Stimulated activated naive CD8-positive, alpha-beta T cell treated with anti-CD3 and anti-CD28 coated beads, Interleukin-15, Interleukin-2, amounts not matched to agents 100 ng/mL and 50 ng/mL, for 24 hours (primary cell): ENCODE measurements around the gene FTSJ3.
A peak's percentile ranks its signal among the peaks of the same experiment; 100 is the strongest.
"Not testable (repeated sequence)": the region's sequence is repeated elsewhere in the genome, so short reads cannot be mapped to it uniquely, and the experiment has no call there.

ENCODE experiments used
- H3K27ac Mint-ChIP-seq: one replicate; pipeline ENCODE4 v1.8.0; 2021; ENCODE audit warnings: mild to moderate bottlenecking, mixed read lengths
- H3K27me3 Mint-ChIP-seq: one replicate; pipeline ENCODE4 v1.8.0; 2021; ENCODE audit warnings: mixed read lengths
- H3K36me3 Mint-ChIP-seq: one replicate; pipeline ENCODE4 v1.8.0; 2021; ENCODE audit warnings: low read depth, mixed read lengths
- H3K4me1 Mint-ChIP-seq: one replicate; pipeline ENCODE4 v1.8.0; 2021; ENCODE audit warnings: low read depth, mixed read lengths
- H3K4me3 Mint-ChIP-seq: one replicate; pipeline ENCODE4 v1.8.0; 2021; ENCODE audit warnings: mild to moderate bottlenecking, mixed read lengths
- H3K9me3 Mint-ChIP-seq: one replicate; pipeline ENCODE4 v1.8.0; 2021; ENCODE audit warnings: mixed read lengths

Gene FTSJ3, protein sequence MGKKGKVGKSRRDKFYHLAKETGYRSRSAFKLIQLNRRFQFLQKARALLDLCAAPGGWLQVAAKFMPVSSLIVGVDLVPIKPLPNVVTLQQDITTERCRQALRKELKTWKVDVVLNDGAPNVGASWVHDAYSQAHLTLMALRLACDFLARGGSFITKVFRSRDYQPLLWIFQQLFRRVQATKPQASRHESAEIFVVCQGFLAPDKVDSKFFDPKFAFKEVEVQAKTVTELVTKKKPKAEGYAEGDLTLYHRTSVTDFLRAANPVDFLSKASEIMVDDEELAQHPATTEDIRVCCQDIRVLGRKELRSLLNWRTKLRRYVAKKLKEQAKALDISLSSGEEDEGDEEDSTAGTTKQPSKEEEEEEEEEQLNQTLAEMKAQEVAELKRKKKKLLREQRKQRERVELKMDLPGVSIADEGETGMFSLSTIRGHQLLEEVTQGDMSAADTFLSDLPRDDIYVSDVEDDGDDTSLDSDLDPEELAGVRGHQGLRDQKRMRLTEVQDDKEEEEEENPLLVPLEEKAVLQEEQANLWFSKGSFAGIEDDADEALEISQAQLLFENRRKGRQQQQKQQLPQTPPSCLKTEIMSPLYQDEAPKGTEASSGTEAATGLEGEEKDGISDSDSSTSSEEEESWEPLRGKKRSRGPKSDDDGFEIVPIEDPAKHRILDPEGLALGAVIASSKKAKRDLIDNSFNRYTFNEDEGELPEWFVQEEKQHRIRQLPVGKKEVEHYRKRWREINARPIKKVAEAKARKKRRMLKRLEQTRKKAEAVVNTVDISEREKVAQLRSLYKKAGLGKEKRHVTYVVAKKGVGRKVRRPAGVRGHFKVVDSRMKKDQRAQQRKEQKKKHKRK

DNA sequence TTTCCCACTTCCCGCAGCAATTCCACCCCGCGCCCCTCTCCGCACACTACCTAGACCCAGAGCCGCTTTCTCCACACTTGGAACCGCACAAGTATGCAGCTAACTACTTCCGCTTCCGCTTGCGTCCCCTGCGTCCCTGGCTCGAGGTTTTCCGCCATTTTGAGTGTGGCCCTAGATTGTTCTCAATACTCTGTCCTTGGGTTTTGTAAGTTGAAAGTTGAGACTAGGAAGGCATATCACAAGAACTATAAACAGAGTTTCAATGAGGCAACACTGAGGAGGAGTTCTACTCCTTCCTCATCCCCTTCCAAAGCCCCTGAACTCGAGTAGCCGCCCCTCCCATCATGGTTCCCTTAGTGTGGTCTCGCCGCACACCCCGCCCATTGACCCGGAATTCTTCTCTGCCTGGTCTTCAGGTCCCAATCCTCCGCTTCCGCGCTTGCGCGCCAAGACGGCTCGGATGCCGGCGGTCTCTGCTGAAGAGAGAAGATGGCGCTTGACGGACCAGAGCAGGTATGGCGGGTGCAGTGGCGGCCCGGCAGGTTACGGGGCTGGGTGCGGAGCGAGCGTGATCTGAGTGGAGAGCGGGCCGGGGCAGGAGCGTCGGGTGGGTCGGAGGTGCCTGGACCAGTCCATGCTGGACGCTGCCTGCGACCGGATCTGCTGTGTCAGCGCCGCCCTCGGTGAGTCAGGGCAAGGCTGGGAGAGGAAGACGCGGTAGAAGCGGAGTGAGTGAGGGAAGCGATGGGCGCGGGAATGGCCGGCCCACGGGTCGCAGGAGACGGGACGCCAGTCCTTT is at the start of gene FTSJ3, which contains the start of gene PSMC5:
FTSJ3 (minus strand) TSS at position 662 of the 799 bp plus-strand sequence. CDS start 761 bp downstream, outside the sequence.
PSMC5 (plus strand) TSS at position 430 of the 799 bp plus-strand sequence; CDS start at position 490, 60 bp downstream.
- Mint-ChIP-seq H3K4me3 (peak within 1 kb of the TSS; percentile 100), H3K4me1 (peaks cover 89% of the 10 kb centered on the region), H3K9me3 (no peaks in the 10 kb centered on the region), H3K27ac (peak within 1 kb of the TSS; percentile 99), H3K27me3 (no peaks in the 10 kb centered on the region), H3K36me3 (peaks cover 88% of the 10 kb centered on the region)

DNA sequence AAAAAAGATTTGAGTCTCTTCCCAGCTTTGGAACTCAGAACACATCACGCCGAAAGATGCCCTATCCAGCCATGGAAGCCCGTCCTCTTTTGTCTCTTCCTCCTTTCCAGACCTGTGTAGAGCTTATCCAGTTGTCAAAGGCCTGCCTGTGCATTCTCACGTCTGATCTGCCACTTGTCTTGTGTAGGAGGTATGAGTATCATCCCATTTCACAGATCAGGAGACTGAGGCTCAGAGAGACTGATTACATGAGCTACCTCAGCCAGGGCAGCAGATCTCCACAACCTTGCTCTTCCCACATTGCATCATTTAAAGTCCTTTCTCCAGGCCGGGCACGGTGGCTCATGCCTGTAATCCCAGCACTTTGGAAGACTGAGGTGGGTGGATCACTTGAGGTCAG is 47.2 kb upstream of the FTSJ3 start:
- H3K9me3 Mint-ChIP-seq, H3K27ac Mint-ChIP-seq, H3K27me3 Mint-ChIP-seq, H3K4me1 Mint-ChIP-seq, H3K4me3 Mint-ChIP-seq, H3K36me3 Mint-ChIP-seq: not testable (repeated sequence)

DNA sequence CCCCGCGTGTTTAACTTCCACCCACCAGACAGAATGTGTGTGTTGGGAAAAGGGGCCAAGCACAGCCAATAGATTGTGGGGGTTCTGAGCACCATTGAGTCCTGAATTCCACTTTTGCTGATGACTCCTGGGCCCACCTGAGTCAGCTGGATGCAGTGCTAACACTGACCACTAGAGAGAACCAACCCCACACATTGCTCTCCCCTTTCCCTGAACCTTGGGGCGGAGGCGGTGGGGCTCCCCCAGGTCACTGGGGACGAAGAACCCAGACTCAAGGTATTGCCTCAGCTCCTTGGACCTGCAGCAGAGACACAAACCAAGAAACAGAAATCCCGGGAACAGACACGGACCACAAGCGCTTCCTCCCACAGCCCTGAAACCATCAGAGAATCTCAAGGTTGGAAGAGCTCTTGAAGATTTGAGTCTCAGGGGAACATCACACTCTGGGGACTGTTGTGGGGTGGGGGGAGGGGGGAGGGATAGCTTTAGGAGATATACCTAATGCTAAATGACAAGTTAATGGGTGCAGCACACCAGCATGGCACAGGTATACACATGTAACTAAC is 46.7 kb upstream of the FTSJ3 start:
- not testable (repeated sequence) for H3K27me3 Mint-ChIP-seq, H3K4me3 Mint-ChIP-seq, H3K27ac Mint-ChIP-seq, H3K4me1 Mint-ChIP-seq, H3K36me3 Mint-ChIP-seq, H3K9me3 Mint-ChIP-seq

DNA sequence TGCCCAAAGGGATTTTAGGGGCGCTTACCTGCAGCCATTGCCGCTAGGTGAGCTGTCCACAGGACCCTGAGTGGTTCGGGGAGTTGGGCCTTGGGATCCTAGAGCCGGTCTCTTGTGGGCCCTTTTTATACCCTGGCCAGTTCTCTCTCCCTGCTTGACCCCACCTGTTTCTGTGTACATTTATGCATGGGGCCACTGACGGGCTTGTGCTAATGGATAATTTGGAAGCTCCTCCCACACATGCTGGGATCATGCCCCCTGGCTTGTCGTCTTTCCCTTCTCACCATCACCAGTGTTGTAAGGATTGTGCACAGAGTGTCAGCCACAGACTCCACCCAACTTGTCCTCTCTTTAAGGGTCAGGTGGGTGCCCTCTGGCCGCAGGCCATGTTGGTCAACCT is 46.1 kb upstream of the FTSJ3 start, which contains the start of gene CSH2:
CSH2 (minus strand) TSS at position 101 of the 400 bp plus-strand sequence; CDS start at position 38, 63 bp downstream.
- H3K9me3 Mint-ChIP-seq, H3K27ac Mint-ChIP-seq, H3K4me1 Mint-ChIP-seq, H3K27me3 Mint-ChIP-seq, H3K4me3 Mint-ChIP-seq, H3K36me3 Mint-ChIP-seq: not testable (repeated sequence)

DNA sequence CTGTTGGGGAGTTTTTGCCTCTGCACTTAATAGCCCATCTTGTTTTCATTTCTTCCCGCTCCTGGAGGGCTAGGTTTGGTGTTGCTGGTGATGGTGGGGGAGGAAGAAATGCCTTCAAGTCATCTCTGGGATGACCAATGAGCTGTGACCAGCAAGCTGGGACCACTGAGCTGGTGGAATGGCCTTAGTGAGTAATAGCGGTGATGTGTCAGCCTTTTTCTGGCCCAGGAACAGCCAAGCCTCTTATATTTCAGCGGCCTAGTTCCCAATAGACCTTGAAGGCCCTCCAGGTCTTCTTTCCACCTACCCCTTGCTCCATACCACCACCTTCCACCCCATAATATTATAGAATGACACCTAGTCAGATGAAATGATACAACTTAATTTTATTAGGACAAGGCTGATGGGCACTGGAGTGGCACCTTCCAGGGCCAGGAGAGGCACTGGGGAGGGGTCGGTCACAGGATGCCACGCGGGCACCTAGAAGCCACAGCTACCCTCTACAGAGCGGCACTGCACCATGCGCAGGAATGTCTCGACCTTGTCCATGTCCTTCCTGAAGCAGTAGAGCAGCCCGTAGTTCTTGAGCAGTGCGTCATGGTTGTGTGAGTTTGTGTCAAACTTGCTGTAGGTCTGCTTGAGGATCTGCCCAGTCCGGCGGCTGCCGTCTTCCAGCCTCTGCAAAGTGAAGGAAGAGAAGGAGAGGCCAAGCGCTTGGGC is 44.3 kb upstream of the FTSJ3 start:
- not testable (repeated sequence) for H3K36me3 Mint-ChIP-seq, H3K27ac Mint-ChIP-seq, H3K4me3 Mint-ChIP-seq, H3K4me1 Mint-ChIP-seq, H3K9me3 Mint-ChIP-seq, H3K27me3 Mint-ChIP-seq

DNA sequence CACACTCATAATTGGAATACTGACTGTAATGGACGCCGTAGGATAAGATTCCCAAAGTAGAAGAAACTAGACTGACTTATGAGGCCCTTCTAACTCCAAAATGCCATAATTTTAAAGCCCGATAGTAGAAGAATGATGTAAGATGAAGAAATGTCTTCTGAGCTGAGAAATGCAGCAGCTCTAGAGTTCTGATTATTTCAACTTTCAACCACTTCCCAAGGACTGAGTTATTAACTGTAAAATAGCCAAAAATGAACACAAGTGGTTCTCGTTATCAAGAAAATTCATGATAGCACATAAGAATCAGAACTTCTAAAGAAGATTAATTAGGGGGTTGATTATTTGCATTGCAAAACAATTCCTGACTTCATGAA is 42.8 kb upstream of the FTSJ3 start:
- not testable (repeated sequence) for H3K9me3 Mint-ChIP-seq, H3K4me3 Mint-ChIP-seq, H3K4me1 Mint-ChIP-seq, H3K27me3 Mint-ChIP-seq, H3K36me3 Mint-ChIP-seq, H3K27ac Mint-ChIP-seq

DNA sequence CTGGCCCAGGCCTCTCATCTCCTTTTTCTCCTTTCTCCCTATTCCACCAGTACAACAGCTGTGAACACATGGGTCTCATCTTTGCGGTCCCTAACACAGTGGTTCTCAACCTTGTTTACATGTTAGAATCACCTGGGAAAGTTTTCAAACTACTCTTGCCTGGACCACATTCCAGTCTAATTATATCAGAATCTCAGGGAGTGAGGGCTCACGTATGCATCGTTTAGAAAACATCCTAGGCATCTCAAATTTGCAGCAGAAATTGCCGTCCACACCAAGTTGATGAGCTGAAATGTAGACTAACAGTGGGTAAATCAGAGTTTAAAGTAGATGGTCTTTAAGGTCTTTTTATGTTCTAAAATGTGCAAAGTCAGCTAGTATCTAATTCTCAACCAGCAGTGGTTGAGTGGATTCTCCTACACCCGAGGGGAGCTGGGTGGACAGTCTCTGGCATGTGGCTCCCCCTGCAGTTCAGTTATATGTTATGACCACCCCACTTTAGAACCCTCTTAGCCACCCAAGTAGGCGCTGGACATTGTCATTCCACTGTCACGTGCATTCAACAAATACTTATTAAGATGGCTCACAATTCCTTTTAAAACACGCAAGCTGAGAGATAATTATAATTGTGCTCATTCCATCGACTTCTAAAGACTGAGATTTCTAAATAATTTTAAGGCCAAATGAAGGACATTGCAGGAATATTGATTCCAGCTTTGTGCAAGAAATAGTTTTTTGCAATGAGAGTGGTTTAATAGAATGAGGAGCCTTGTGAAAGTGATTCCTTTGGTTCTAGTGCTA is 42.2 kb upstream of the FTSJ3 start:
- H3K27me3 Mint-ChIP-seq, H3K4me3 Mint-ChIP-seq, H3K36me3 Mint-ChIP-seq, H3K27ac Mint-ChIP-seq, H3K4me1 Mint-ChIP-seq, H3K9me3 Mint-ChIP-seq: not testable (repeated sequence)

DNA sequence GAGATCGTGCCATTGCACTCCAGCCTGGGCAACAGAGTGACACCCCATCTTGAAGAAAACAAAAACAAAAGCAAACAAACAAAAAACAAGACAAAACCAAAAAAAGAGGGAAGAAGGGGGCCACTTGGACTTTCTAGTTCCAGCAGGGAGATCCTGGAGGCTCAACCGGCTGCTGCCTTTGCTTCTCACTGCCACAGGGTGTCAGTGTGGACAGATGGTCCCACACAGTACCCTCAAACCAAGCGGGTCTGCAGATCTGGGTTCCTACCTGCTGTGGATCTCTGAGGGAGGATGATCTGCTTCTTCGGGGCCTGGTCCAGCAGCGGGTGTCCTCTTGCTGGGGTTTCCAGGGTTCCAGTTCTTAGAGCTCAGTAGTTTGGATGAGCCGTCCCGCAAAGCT is 39.2 kb upstream of the FTSJ3 start:
- H3K4me3 Mint-ChIP-seq, H3K36me3 Mint-ChIP-seq, H3K9me3 Mint-ChIP-seq, H3K27me3 Mint-ChIP-seq, H3K4me1 Mint-ChIP-seq, H3K27ac Mint-ChIP-seq: not testable (repeated sequence)

DNA sequence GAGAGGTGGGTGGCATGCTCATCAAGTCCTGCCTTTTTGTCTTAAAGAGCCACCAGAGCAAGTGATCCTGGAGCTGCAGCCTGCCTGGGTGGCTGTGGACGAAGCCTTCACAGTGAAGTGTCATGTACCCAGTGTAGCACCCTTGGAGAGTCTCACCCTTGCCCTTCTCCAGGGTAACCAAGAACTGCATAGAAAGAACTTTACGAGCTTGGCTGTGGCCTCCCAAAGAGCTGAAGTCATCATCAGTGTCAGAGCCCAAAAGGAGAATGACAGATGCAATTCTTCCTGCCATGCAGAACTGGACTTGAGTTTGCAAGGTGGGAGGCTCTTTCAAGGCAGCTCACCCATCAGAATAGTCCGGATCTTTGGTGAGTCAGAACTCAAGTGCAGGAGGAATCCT is 31.8 kb upstream of the FTSJ3 start:
- no peak overlapping the region for H3K4me3 Mint-ChIP-seq
- H3K36me3 Mint-ChIP-seq, result no peaks in the 10 kb centered on the region
- no peaks in the 10 kb centered on the region for H3K9me3 Mint-ChIP-seq
- peaks cover 3% of the 10 kb centered on the region for H3K27me3 Mint-ChIP-seq
- H3K4me1 Mint-ChIP-seq, result no peaks in the 10 kb centered on the region
- no peak overlapping the region for H3K27ac Mint-ChIP-seq

DNA sequence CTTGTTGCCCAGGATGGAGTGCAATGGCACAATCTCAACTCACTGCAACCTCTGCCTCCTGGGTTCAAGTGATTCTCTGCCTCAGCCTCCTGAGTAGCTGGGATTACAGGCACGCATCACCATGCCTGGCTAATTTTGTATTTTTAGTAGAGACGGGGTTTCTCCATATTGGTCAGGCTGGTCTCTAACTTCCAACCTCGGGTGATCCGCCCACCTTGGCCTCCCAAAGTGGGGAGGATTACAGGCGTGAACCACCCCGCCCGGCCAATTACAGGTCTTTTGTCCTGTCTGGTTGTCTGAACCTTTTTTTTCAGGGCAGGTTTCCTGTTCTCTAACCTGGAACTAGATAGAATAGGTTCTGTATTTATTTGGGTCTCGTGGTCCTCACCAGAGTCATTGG is 29.0 kb upstream of the FTSJ3 start:
- not testable (repeated sequence) for H3K9me3 Mint-ChIP-seq, H3K27ac Mint-ChIP-seq, H3K4me3 Mint-ChIP-seq, H3K27me3 Mint-ChIP-seq, H3K4me1 Mint-ChIP-seq, H3K36me3 Mint-ChIP-seq

DNA sequence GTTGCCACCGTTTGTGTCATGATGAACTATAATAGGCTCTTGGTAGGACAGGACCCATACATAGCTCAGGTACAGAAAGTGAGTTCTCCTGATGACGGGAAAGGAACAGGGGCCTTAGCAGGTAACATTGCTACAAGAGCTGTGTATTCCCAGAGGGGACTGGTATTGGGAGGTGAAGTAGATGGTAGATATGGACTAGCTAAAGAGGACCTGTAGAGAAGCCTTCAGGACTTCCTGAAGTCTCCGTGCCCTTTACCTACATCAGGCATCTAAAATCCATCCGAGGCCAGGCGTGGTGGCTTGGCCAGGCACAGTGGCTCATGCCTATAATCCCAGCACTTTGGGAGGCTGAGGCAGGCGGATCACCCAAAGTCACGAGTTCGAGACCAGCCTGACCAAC is 27.7 kb upstream of the FTSJ3 start:
- no peak overlapping the region for H3K27ac Mint-ChIP-seq
- no peak overlapping the region for H3K4me3 Mint-ChIP-seq
- no peaks in the 10 kb centered on the region for H3K36me3 Mint-ChIP-seq
- H3K4me1 Mint-ChIP-seq, result no peaks in the 10 kb centered on the region
- no peaks in the 10 kb centered on the region for H3K9me3 Mint-ChIP-seq
- H3K27me3 Mint-ChIP-seq, result peaks cover 2% of the 10 kb centered on the region

DNA sequence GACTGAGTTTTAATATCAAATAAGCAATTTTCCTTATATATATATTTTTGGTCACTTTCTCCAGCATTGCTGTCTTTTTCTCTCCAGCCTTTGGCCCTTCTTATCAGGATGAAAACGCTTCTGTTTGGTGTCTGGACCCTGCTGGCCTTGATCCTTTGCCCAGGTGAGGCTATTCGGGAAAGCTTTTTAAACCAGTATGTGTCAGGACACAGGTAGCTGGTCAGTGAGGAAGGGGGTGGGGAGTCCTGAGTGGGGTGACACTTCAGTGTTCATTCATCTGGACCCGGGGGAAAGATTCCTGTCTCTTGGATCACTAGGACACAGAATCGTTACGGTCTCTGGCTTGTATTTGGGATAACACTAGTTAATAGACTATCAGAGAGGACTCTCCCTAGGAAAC is 27.2 kb upstream of the FTSJ3 start:
- Mint-ChIP-seq H3K36me3 (no peaks in the 10 kb centered on the region), H3K27me3 (no peaks in the 10 kb centered on the region), H3K4me3 (no peak overlapping the region), H3K4me1 (no peaks in the 10 kb centered on the region), H3K27ac (no peak overlapping the region), H3K9me3 (no peaks in the 10 kb centered on the region)

DNA sequence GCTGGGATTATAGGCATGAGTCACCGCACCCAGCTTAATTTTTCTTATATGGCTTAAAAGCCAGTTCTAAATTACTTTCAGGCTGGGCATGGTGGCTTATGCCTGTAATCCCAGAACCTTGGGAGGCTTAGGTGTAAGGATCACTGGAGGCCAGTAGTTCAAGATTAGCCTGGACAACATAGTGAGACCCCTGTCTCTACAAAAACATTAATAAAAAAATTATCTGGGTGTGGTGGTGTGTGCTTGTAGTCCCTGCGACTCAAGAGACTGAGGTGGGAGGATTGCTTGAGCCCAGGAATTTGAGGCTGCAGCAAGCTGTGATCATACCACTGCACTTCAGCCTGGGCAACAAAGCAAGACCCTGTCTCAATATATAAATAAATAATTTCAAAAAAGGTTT is 25.8 kb upstream of the FTSJ3 start:
- H3K27me3 Mint-ChIP-seq, result no peaks in the 10 kb centered on the region
- H3K9me3 Mint-ChIP-seq, result peaks cover under 1% of the 10 kb centered on the region
- H3K27ac Mint-ChIP-seq, result no peak overlapping the region
- no peaks in the 10 kb centered on the region for H3K36me3 Mint-ChIP-seq
- peaks cover 9% of the 10 kb centered on the region for H3K4me1 Mint-ChIP-seq
- no peak overlapping the region for H3K4me3 Mint-ChIP-seq

DNA sequence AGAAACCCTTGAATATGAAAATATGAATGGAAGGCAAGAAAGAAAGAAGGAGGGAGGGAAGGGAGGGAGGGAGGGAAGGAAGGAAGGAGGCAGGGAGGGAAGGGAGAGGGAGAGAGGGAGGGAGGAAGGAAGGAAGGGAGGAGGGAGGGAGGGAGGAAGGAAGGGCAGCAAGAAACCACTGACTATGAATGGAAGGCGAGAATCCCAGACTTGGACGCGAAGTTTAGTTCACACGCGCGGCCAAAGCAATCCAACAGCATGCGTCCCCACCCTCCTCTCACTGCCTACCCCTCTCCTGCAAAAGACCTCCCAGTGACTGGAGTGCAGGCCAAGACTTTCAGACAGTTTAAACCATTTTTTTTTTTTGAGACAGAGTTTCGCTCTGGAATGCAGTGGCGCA is 22.9 kb upstream of the FTSJ3 start:
- Mint-ChIP-seq H3K9me3 (peaks cover 7% of the 10 kb centered on the region), H3K4me1 (peaks cover 17% of the 10 kb centered on the region), H3K27me3 (no peaks in the 10 kb centered on the region), H3K36me3 (no peaks in the 10 kb centered on the region), H3K4me3 (no peak overlapping the region), H3K27ac (no peak overlapping the region)
